ENCODE data around the gene CMPK2.

The CMPK2 gene, protein sequence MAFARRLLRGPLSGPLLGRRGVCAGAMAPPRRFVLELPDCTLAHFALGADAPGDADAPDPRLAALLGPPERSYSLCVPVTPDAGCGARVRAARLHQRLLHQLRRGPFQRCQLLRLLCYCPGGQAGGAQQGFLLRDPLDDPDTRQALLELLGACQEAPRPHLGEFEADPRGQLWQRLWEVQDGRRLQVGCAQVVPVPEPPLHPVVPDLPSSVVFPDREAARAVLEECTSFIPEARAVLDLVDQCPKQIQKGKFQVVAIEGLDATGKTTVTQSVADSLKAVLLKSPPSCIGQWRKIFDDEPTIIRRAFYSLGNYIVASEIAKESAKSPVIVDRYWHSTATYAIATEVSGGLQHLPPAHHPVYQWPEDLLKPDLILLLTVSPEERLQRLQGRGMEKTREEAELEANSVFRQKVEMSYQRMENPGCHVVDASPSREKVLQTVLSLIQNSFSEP

DNA sequence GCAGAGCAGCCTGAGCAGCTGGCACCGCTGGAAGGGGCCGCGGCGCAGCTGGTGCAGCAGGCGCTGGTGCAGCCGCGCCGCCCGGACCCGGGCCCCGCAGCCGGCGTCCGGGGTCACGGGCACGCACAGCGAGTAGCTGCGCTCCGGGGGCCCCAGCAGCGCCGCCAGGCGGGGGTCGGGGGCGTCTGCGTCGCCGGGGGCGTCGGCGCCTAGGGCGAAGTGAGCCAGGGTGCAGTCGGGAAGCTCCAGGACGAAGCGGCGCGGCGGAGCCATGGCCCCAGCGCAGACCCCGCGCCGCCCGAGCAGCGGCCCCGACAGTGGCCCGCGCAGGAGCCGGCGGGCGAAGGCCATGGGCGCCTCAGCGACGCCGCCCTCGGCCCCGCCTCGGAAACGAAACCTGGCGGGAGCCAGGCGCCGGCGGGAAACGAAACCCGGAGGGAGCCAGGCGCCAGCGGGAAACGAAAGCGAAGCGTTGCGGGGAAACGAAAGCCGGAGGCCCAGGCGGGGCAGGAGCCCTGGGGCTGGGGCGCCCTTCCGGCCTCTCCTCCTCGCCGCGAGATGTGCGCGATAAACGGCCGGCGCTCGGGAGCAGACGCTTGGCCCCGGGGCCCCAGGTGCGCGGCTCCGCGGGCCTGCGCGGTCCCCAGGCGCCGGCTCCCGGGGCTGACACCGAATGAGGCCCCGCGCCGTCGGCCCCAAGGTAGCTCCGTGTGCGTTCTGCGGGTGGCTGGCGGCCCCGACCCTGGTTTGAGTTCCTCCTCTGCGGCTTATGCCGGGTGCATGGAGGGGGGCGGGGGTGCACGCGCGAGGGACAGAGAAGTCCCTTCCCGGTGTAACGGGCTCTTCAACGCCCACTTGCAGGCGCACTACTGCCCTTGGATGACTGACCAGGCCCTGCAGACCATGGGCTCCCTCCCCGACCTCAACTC is at the start of gene CMPK2:
TSS of gene CMPK2 (minus strand) at position 562 of the 929 bp plus-strand sequence. CDS start at position 351, 211 bp downstream.
- TF ChIP-seq, protein P1, sequence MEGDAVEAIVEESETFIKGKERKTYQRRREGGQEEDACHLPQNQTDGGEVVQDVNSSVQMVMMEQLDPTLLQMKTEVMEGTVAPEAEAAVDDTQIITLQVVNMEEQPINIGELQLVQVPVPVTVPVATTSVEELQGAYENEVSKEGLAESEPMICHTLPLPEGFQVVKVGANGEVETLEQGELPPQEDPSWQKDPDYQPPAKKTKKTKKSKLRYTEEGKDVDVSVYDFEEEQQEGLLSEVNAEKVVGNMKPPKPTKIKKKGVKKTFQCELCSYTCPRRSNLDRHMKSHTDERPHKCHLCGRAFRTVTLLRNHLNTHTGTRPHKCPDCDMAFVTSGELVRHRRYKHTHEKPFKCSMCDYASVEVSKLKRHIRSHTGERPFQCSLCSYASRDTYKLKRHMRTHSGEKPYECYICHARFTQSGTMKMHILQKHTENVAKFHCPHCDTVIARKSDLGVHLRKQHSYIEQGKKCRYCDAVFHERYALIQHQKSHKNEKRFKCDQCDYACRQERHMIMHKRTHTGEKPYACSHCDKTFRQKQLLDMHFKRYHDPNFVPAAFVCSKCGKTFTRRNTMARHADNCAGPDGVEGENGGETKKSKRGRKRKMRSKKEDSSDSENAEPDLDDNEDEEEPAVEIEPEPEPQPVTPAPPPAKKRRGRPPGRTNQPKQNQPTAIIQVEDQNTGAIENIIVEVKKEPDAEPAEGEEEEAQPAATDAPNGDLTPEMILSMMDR (IDR thresholded peaks at IDR 0.05; ENCODE audit: insufficient read depth, low read depth, low read length, missing control alignments), result peak; percentile 15
- peak within 1 kb of the TSS; percentile 66 for H3K4me3 ChIP-seq (ENCODE audit: low read depth, low read length)
- DNase-seq (ENCODE audit: low read depth), result peak; percentile 85

DNA sequence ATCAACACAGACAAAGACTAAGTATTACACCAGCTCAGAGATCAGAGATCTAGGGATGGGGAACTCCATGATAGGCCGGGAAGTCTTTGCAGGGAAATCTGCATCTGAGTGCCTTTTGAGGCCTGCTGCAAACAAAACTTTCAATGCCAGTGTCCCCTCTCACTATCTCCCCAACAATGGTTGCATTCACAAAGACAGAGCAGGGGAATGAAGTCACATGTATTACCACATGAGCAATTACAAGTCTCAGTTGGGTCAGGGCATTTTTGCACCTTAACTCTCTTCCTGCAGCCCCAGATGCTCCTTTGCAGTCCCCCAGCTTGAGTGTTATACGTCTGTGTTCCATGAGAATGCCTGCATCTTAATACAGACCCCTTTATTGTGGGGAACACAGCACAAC is 49.7 kb upstream of the CMPK2 start:
- TF ChIP-seq, protein P1 (IDR thresholded peaks at IDR 0.05; ENCODE audit: insufficient read depth, low read depth, low read length, missing control alignments), result no peak
- H3K4me3 ChIP-seq (ENCODE audit: low read depth, low read length), result no peak overlapping the region
- no peak for DNase-seq (ENCODE audit: low read depth)

DNA sequence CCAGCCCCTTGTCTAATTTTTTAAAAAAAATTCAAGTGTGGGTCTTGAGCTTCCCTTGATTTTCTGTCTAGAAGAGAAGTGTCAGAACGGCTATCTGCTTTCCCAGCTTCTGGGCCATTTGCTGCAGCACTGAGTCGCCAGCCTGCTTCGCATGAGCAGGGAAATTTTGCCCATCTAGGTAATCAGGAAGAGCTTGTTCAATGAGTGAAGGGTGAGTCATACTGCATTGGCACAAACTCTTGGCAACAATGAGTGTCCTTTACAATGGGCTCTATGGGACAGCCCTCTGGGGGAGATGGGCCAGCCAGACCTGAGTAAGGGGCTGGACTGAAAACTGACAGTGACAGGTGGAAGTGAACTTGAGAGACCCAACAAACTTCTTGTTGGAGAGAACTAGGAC is 49.1 kb upstream of the CMPK2 start:
- TF ChIP-seq, protein P1 (IDR thresholded peaks at IDR 0.05; ENCODE audit: insufficient read depth, low read depth, low read length, missing control alignments), result no peak
- no peak overlapping the region for H3K4me3 ChIP-seq (ENCODE audit: low read depth, low read length)
- DNase-seq (ENCODE audit: low read depth), result no peak

DNA sequence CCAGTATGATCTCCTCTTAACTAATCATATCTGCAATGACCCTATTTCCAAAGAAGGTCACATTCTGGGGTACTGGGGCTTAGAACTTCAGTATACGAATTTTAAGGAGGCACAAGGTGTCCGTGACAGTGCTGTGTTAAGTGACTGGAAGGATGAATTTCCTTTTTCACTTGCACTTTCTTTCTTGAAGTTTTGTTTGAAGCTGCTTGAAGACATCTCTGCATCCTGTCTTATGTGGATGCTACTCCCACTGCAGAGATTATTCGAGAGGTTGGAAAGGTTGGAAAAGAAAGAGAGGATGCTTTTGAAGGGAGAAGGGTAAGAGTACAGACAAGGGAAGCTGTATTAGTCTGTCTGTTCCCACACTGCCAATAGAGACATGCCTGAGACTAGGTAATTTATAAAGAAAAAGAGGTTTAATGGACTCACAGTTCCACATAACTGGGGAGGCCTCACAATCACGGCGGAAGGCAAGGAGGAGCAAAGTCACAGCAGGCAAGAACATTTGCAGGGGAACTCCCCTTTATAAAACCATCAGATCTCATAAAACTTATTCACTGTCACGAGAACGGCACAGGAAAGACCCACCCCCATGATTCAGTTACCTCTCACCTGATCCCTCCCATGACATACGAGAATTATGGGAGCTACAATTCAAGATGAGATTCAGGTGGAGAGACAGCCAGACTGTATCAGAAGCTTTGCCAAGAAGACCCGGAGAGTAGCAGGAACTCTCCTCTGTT is 47.9 kb upstream of the CMPK2 start:
- TF ChIP-seq, protein P1 (IDR thresholded peaks at IDR 0.05; ENCODE audit: insufficient read depth, low read depth, low read length, missing control alignments), result no peak
- peak; percentile 19 for DNase-seq (ENCODE audit: low read depth)
- H3K4me3 ChIP-seq (ENCODE audit: low read depth, low read length), result no peak overlapping the region

DNA sequence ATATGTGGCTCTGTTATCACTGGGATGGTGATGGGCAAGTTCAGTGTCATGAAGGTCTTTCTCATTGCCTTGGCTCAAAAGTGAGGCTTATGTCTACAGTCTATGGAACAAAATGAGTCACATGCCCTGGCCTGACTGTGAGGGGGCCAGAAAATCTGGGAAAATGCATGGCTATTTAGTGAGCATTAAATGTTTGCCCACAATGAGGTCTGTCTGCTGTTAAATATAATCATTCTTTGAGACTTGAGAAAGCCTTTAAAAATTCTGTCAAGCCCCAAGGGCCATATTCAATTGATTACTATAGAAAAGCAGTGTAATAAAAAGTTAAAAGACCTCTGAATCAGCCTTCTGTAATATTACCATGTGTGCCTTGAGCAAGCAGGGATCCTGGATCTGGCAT is 46.0 kb upstream of the CMPK2 start:
- TF ChIP-seq, protein P1 (IDR thresholded peaks at IDR 0.05; ENCODE audit: insufficient read depth, low read depth, low read length, missing control alignments), result no peak
- no peak overlapping the region for H3K4me3 ChIP-seq (ENCODE audit: low read depth, low read length)
- no peak for DNase-seq (ENCODE audit: low read depth)

Data from GM12865 (cell line).